ENCODE results near the gene LINC01488.

Gene LINC01488

DNA sequence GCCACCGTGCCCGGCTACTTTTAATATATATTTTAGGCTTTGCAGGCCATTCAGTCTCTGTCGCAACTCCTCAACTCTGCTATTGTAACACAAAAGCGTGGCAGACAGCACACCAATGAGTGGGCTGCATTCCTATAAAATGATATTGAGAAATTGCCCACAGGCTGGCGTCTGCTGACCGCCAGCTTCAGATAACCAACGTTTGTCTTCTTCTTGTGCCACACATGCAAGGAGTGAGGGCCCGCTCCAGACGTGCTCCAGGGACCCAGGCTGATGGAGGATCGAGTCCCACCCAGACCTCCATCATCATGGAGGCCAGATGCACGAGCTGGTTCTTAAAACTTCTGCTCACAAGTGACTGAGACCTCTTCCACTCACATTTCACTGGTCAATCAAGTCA, 35.4 kb upstream of the LINC01488 start:
- no peak for DNase-seq

DNA sequence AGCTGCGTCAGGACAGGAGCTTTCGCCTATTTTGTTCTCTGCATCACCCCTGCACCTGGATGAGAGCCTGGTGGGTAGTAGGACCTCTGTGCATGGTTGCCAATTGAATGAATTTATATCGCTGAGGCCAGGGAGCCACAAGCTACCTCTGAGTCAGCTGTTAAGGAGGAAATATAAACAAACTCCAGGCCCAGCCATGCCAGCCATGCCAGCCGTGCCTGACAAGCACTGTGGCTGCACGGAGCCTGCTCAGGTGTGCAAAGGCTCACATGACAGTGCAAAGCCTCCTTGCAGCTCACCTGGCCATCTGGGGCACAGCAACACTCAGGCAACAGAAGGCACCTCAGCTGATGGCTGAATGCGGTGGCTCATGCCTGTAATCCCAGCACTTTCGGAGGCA, 33.7 kb upstream of the LINC01488 start:
- DNase-seq: no peak

DNA sequence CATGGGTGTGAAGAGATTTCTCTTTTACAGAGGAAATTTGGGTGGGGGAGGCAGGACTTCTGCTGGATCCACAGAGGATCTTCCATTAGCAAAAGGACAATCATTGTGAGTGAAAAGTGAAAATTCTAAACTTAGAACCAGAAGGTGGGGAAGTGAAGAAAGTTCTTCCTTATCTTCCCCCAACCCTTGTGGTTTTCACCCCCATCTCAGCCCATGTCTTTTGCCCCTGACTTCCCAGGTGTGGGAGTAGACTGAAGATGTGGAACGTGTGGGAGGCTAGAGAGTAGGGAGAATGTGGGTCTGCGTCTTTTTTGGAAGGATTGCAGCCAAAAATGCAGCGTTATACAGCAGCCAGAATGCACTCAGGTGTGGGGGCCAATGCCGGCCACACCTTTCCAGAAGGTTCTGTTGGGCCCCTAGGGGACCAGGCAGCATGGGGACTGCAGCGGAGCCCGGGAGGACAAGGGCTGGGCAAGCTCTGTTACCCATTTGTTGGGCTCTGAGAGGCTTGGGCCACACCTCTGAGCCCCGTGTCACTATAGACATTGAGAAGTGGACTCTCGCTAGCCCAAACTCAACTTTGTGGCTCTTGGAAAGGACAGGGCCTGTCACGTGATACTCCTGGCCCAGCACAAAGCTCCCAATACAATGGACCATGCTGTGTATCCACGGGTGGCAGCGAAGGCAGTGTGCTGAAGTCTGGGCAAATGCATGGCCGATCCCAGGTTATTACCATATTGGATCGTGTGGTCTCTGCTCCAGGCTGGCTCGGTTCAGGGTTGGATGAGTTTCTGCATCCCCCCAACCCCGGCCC, 32.8 kb upstream of the LINC01488 start:
- no peak for DNase-seq

DNA sequence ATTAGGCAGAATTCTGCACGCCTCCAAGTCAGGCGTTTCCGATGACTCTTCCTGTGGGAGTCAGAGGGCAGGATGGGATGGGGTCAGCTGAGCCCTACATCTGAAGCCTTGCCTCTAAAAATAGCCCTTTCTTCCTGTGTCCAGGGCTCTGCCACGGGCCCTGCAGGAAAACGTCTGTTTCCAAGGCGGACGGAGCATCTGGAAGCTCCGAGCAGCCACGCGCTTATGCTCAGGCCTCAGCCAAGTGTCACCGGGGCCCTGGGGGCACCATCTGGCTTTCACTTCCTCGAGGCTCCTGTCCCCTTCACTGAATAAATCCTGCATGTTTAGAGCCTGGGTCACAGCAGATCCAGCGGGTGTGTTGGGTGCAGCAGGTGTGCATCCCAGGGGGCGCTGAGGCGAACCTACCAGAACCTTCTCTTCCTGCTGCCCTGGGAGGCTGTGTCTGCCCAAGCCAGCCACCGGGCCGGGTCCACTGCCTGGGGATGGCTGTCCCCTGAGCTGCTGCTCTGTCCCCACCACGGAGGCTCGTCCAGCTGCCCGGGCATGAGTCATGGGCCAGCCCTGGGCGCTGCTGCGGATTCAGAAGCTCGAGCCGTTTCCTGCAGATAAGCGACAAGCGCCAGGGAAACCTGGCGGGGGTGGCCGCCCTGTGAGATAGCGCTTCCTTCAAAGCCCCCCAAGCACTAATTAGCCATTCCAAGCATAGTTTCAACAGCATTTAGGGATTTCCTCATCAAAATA, 32.0 kb upstream of the LINC01488 start:
- no peak for DNase-seq

DNA sequence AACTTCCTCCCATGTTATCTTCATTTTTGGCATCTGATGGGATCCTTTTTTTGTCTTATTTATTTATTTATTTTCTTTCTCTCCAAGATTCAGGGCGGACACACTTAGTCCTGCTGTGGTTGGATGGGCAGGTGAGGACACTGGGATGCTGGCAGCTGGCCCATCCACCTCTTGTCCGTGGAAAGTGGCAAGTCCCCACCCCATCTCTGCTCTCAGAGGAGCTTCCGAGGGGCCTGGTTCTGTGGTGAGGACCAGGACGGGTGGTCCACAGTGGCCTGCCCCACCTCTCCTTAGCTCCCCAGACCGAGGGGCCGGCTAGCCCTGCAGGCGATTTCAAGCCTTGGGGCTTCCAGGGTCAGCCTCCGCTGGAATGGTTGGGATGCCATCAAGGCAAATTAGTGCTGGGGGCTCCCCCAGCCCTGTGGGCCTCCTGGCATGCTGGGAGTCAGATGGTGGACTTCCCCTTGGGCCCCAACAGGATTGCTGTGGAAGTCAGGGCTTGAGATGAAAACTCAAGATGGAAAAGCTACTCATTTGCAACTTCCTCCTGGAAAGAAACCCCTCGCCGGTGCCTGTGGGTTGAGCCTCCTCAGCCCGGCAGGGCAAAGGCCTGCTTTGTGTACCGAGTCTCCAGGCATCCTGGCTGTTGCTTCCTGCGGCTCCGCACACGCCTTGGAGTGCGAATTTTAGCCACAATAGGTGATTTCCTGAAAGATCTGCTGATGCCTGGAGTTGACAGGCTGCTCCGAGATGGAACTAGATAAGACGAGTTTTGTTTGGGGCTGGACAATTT, 31.2 kb upstream of the LINC01488 start:
- DNase-seq: no peak

DNA sequence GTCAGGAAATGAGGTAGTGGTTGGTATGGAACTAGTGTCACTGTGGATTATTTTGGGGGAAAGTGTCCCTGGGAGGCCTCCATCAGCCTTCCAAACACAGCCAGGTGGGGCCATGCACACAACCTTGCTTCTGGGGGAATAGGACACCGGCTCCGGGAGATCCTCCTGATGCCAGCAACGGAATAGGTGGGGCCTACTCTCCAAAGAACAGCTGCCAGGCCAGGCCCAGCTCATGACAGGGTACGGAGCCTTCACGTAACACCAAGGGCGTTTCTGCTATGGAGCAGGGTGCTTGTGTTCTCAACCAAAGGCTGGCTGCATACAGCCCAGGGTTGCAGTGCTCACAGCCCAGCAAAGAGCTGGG, 30.6 kb upstream of the LINC01488 start:
- DNase-seq: no peak

DNA sequence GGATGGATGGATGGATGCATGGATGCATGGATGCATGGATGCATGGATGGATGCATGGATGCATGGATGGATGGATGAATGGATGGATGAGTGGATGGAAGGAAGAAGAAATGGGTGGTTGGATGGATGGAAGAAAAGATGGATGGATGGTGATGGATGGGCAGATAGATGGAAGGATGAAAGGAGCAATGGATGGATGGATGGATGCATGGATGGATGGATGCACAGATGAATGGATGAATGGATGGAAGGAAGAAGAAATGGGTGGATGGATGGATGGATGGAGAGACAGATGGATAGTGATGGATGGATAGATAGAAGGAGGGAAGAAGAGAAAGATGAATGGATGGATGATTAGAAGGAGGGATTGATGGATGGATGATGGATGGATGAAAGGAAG, 30.2 kb upstream of the LINC01488 start:
- no peak for DNase-seq

DNA sequence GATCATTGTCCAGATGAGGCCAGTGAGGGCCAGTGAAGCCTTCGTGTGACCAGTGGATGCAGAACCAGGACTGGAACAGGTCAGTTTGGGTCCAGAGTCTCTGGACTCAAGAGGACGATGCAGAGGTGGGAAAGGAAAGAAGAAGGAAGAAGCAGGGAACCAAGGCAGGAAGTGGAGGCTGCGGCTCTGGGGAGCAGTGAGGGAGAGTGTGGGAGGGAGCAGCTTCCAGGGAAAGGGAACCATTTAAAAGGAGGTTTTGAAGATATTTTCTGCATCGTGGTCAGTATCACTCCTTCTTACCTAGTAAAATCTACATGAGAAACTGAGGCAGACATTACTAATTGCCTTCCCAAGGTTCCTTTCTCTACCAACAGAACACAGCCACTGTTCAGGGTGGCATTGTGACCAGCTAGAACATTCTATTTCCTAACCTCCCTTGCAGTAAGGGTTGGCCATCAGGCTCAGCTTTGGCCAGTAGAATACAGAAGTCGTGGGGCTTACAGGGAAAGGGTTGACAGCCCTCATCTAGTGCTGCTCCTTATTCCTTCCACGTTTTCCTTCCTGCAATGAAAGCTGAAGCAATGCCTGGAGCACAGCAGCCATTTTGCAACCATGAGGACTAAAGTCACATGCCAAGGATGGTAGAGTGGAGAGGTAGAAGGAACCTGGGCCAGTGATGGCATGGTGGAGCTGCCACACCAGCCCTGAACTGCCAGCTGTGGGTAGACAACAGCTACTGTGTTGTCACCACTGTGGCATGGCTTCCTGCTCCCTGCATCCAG, 29.1 kb upstream of the LINC01488 start:
- no peak for DNase-seq

DNA sequence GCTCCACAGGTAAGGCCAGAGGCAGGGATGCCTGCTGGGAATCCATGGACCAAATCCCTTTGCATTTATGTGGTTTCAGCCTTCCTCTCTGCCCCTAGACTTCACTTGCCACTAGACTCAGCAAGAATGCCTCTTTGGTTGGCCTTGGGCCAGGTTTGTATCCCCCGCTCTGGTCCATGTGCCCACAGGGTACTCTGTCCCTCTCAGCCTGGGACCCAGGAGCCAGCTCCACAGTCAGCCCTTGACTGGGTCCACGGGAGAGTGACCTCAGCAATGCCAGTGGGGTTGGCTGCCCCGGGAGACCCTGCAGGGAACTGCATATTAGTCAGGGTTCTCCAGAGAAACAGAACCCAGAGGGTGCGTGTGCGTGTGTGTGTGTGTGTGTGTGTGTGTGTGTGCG, 28.3 kb upstream of the LINC01488 start:
- DNase-seq: no peak

DNA sequence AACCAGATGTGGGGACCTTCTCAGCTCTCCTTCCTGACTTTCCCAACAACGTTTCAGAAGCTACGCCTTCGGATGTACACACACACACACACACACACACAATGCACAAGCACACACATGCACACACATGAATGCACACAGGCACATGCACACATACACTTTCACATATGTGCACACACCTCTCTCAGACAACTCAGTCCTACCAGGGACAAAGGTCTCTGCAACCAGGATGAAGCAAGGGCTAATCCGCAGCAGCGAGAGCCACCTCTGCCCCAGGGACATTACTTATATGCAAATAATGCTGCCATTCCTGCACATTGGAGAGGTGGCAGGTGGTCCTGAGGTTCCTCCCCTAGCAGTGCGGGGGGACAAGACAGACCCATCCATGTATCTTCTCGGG, 27.4 kb upstream of the LINC01488 start:
- no peak for DNase-seq

DNA sequence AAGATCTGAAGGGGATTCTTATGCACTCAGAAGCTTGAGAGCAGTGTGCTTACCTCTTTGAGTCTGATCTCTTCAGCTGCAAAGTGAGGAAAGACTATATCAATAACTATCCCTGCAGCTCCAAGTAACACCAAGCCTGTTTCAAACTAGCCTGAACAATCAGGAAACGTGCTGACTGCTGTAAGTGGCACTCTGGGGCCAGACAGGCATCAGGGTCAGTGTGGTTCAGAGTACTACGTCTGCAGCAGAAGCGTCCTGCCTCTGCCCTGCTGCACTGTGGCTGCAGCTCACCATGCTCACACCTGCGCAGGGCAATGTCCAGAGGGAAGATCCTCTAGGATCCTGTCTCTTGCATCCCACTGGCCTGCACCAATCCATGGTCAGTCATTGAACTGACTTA, 25.5 kb upstream of the LINC01488 start:
- no peak for DNase-seq

DNA sequence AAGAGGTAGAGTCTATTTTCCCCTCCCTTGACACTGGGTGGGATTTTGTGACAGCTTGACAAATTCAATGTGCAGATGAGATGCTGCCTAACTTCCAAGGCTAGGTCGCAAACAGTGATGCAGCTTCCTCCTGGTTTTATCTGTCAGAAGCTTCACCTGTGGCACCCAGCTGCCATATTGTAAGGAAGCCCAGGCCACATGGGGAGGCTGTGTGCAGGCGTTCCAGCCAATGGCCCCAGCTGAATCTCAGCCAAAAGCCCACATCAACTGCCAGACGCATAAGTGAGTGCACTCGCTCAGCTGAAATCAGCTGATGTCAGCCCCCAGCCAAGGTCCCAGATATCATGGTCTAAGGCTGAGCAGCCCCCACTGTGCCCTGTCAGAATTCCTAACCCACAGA, 24.8 kb upstream of the LINC01488 start:
- no peak for DNase-seq

DNA sequence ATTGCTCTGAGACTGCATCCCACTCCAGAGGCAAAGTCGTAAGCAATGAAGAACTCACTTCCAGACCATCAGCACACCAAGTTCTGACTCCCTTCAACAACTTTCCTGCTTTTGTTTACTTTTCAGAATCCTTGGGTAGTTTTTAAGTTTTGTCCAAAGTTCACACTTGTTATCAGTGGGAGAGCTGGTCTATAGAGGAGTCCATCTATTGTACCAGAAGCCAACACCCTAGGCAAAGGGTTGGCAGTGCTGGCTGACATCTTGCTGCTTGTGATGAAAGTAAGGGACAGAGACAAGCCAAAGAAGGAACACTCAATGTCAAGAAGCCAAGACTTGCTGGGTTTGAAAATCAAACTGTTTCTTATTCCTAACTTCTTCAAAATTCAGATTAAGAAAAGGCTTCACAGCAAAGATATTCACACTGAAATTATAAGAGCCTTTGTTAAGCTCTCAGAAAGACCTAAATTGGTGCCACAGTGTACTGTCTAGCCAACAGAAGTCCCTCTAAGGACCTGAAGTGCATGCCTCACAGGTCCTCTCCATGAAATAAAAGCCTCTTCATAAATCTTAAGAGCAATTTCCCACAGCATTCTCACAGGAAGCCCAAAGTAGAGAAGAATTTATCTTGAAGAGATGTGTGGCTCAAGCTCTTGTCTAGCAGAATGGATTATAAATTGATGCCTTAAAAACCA, 21.5 kb upstream of the LINC01488 start:
- DNase-seq: no peak

DNA sequence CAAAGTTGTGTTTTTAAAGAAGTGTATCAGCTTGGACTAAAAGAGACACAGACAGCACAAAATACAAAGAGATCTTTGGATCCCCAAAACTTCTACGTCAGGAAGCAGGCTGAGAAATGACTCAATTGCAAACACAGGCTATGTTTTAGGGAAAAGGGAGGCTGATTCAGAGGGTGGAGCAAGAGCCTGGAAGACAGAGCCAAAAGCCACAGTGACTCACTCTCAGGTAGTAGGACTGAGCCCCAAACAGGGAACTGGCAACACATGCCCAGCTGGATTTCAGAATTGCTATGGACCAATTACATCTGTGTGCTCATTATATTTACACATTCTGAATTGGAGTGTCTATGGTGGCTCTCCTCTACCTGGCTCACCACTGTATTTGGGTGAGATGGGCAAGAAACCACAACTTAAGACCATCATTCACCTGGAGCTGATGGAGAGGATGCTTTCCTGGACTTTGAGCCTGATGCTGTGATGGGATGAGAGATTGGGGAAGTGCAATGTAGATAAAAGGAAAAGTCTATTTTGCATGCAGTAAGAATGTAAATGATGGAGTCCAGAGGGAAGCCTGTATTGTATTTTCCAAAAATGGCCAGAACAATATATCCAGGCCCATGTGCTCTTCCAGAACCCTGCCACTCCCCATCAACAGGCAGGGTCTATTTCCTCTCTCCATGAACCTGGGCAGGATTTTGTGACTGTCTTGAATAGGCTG, 20.8 kb upstream of the LINC01488 start:
- DNase-seq: no peak

DNA sequence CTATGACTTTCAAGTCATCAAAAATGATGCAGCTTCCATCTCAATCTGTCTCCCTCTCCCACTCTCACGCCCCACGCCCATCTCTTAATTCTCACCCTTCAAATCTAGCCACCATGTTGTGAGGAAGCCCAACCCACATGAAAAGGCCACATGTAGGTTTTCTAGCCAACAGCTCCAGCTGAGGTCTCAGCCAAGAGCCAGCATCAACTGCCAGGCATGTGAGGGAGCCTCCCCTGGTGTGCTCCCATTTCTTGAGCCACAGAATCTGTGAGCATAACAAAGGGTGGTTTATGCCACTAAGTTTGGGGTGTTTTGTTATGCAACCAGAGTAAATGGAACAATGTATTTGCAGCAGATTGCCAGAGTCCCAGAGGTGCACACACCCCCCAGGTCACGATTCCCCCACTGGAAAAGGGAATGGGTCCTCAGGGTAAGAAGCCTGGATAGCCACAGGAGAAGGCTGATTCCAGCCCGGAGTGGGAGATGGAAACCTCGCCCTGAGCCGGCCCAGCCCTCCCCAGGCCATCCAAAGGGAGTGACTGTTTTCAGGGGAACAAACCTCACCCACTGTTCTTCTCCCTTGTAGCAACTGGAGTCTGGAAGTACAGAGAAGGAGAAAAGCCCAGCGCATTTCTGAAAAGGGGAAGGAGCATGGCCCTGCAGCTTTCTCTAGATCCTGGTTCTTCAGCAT, 20.0 kb upstream of the LINC01488 start:
- no peak for DNase-seq

DNA sequence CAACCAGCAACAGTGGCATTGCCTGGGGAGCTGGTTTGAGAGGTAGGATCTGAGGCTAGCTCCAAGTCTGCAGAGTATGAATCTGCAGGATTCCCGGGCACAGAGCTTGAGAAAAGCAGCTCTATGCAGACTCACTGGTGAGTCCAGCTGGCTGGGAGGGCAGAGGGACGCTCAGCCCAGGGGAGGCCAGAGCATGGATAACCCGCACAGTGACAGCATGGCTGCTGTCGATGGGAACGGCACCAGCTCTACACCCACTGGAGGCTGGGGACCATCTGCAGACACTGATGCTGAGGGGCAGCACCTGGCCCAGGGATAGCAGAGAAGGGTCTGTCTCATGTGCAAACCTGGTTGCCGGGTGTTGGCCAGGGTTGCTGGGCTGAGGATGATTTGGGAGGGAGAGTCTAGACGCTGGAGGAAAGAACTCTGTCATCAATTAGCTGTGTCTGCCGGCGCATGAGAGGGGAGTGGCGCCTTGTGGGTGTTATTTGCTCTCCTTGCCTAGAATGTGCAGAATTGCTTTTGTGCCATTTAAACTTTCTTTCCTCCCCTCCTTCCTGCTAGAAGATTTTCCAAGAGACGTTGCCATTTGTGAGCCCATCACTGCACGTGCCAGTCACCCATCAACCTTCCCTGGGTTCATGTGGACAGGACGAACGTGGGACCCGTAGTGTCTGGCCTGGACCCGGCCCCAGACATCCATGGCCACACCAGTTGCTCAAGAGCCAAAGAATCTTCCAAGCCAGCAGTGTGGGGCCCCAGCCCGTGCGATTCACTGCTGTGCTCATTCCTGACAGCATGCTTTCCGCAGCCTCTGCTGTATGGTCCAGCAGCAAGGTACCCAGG, 19.1 kb upstream of the LINC01488 start:
- DNase-seq: no peak

DNA sequence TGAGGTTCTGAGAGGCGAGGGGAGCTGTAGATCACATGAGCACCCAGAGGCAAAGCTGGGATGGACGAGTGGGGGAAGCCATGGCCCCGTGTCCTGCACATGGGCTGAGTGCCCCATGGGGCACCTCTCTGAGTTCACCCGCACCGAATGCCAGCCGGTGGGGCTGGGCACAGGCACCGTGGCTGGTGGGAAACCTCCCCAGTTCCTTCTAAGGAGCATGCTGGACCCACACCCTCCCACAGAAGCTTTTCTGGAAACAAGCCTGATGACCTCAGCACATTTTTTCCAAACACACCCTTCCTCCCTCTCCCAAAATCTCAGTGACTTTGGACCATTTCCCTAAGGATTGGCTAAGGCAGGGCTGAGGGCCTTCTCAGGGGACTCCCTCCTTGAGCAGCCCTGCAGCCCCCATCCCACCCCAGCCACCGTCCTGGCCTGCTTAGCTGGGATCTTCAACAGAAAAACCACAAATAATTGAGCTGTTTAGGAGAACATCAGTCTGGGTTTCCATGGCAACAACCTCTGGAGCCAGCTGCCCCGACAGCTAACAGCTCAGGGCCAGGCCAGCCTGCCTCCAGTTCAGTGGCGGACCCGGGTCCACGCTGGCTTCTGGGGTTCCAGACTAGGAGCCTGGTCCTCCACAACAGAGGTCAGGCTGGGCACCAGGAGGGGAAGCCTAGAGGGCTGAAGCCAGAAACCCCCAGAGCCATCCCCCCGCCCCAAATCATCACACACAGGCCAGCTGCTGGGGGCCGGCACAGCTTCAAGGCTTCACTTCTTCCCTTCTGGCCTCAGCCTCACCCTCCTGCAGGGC, 18.1 kb upstream of the LINC01488 start:
- DNase-seq: no peak

DNA sequence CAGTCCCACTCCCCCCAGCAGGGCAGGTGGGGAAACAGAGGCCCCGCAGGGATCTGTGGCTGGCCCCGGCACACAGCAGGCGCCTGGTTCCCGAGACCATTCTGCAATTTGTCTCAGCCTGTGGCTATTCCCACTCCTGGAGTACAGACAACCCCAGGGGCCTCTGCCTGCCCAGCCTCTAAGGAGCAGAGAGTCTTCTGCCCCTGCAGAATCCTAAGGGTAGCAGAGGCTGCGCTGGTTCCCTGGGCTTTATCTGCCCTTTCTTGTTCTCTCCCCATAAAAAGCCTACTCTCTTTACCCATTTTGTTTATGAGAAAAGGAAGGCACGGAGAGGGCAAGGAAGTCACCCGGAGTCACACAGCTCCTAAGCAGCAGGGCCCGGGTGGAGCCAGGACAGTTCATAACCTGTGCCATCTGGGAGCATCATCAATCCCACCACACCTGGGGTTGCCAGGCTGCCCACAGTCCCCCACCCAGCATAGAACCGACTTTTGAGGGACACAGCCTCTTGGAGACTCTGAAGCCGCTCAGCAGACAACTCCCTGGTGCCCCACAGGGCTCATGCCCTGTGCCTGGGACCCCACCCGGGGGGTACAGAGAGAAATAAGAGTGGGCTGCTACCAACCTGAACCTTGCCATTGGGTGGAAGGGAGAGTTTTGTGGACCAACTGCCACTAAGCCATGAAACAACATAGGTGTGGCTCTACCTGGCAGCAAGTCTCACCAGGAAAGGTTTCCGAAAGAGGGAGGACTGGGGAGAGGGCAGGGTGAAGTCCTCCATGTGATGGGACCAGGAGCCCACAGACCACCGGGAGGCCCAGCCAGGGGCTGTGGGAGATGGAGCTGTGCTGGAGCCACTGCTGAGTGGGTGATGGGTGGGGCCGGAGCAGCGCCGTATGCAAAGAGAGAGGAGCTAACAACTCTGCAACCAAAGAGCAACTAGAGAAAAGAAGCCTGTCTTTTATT, 17.2 kb upstream of the LINC01488 start:
- DNase-seq: no peak

Measured in cortex of kidney (tissue), 1 donor.